ENCODE data around the gene YY1. TPM values are rescaled to one million over a fixed set of nuclear protein-coding genes. Genes with fewer than 3 reads are reported as not detected.
A peak's percentile ranks its signal among the peaks of the same experiment; 100 is the strongest.

The YY1 gene
- total RNA-seq, 6 experiments from 2014 or later: 24.4 to 52.5 (median 36.1) TPM

DNA sequence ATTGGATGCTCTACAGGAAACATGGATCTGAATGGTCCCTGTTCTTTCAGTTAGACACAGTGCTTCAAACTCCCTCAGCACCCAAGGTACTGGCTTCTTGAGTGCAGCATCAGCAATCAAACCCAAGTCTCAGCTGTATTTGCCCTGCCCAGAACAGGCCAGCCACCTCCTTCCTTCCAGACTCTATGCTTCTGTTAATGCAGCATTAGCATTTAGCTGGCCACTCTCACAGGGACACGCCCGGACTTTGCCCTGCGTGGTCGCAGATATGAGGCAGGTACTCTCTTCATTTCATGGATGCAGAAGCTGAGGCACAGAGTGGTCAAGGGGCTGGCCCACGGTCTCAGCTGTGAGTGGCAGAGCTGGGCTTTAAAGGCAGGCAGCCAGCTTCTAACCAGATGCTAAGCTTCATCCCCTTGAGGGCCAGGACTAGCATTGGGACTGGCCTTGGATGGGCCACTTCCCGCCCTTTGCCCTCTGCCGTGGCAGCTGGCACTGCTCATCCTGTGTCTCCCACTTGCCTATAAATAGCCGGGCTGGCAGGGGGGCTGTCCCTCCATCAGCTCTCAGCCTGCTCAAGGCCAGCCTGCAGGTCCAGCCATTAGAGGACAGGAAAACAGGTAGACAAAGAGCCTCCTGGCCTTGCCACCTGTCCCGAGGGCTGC, 82.7 kb downstream of the YY1 start:
- intact Hi-C loops (cut with DNase I): no loop called here
- Histone ChIP-seq H3K4me3 (no peak overlapping the region), H3K9me3 (no peaks in the 10 kb centered on the region), H3K4me1 (peaks cover 0 to 38% (median 12%) of the 10 kb centered on the region in 4 donors), H3K36me3 (peaks cover 0 to 13% (median 1%) of the 10 kb centered on the region in 4 donors), H3K27ac (peak overlapping the region in 2 of 3 donors; percentile 15 to 92), H3K27me3 (no peaks in the 10 kb centered on the region)
- ATAC-seq: peak; percentile 0 to 45 (median 22)
- 38% methylated on average over 2 of the region's 9 CpGs for WGBS (ENCODE audit: insufficient coverage, low coverage, low lambda C conversion rate, missing lambda C conversion rate)
- TF ChIP-seq, protein P1, sequence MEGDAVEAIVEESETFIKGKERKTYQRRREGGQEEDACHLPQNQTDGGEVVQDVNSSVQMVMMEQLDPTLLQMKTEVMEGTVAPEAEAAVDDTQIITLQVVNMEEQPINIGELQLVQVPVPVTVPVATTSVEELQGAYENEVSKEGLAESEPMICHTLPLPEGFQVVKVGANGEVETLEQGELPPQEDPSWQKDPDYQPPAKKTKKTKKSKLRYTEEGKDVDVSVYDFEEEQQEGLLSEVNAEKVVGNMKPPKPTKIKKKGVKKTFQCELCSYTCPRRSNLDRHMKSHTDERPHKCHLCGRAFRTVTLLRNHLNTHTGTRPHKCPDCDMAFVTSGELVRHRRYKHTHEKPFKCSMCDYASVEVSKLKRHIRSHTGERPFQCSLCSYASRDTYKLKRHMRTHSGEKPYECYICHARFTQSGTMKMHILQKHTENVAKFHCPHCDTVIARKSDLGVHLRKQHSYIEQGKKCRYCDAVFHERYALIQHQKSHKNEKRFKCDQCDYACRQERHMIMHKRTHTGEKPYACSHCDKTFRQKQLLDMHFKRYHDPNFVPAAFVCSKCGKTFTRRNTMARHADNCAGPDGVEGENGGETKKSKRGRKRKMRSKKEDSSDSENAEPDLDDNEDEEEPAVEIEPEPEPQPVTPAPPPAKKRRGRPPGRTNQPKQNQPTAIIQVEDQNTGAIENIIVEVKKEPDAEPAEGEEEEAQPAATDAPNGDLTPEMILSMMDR (IDR thresholded peaks at IDR 0.05): no peak
- no peak for TF ChIP-seq POLR2A (IDR thresholded peaks at IDR 0.05)
- DNase-seq: peak; percentile 63 to 83 (median 76)

DNA sequence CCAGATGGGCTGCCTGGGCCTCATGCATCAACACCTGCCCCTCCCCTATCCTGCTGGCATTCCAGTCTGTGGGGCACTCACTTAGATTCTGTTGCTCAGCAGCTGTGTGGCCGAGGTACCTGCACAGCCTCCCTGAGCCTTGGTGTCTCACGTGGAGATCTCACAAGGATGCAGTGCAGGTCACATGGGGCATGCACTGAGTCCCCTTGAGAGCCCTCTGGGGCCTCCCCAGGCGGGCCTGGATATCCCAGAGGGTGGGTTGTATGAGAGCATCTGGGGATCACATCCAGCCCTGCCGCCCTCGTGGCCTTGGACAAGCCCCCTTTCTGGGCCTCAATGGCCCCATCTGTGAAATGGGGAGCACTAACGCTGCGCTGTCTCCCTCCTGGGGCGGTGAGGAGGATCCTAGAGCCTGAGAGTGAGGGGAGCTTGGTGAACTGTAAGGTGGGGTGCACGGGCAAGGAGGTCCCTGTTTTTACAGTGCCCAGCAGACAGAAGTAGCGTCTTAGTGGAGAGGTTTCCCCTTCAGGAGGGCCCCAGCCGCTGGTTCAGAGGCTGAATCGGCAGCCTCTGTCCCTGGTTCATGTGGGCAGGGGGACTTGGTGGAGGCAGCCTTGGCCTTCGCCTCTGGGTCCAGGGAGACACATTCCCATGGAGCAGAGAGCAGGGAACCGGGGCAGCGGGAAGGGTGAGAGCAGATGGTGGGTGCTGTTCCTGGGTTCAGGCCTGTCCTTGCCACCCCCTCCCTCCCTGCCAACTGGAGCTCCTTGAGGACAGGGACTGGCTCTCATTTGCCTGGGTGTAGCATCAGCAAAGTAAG, 83.4 kb downstream of the YY1 start:
- Histone ChIP-seq H3K4me1 (peaks cover 0 to 45% (median 12%) of the 10 kb centered on the region in 4 donors), H3K27ac (peak overlapping the region; percentile 50 to 92 (median 78)), H3K36me3 (peaks cover 0 to 20% (median 2%) of the 10 kb centered on the region in 4 donors), H3K4me3 (peak overlapping the region in 2 of 3 donors; percentile 71 to 87), H3K27me3 (no peaks in the 10 kb centered on the region), H3K9me3 (no peaks in the 10 kb centered on the region)
- TF ChIP-seq POLR2A (IDR thresholded peaks at IDR 0.05): no peak
- TF ChIP-seq, protein P1 (IDR thresholded peaks at IDR 0.05): no peak
- 51% methylated on average over 5 of the region's 15 CpGs for WGBS (ENCODE audit: insufficient coverage, low coverage, low lambda C conversion rate, missing lambda C conversion rate)
- intact Hi-C loops (cut with DNase I): no loop called here
- DNase-seq (no peak), ATAC-seq (no peak)

DNA sequence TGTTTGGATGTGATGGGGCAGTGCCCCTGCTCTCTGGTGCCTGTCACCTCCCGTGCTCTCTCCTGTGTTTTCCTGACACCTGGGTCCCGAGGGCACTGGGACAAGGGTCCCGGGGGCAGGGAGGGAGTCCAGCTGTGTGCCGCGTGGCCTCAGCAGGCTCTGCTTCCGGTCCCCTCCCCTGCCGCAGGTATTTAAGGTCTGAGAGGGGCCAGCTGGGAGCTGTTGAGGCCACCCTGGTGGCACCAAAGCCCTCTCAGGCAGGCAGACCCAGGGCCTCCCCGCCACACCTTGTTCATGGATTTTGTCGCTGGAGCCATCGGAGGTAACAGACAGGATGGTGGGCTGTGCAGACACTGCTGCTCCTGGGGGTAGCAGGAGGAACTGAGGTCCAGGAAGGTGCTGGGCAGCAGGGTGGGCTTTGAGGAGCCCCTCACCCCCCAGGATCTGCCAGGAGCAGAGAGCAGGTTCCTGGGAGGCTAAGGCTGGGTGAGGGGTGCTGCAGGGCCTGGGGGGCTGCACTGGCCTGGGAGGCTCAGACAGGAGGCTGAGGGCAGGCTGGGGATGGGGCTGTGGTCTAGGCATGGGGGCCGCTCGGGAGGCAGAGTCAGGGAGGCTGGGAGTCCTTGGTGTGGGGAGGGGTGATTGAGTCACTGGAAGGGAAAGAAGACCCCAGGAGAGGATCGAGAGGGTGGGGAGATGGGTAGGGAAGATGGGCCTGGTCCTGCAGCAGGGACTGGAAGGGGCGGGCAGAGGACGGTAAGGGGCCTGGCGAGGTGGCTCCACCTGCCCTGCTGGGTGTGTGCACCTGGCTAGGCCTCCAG, 84.4 kb downstream of the YY1 start, which contains the start of gene SLC25A47:
SLC25A47 (plus strand) TSS at position 219 of the 821 bp plus-strand sequence; CDS start at position 295, 76 bp downstream.
- ATAC-seq (peak; percentile 51 to 82 (median 62)), DNase-seq (peak; percentile 81 to 96 (median 94))
- Histone ChIP-seq H3K27me3 (no peaks in the 10 kb centered on the region), H3K4me1 (peaks cover 0 to 55% (median 12%) of the 10 kb centered on the region in 4 donors), H3K4me3 (peak within 1 kb of the TSS; percentile 37 to 87 (median 71)), H3K36me3 (peaks cover 0 to 28% (median 6%) of the 10 kb centered on the region in 4 donors), H3K27ac (peak within 1 kb of the TSS; percentile 50 to 92 (median 78)), H3K9me3 (no peaks in the 10 kb centered on the region)
- whole genome bisulfite sequencing (ENCODE audit: insufficient coverage, low coverage, low lambda C conversion rate, missing lambda C conversion rate): 39% methylated on average over 4 of the region's 16 CpGs
- TF ChIP-seq, protein P1 (IDR thresholded peaks at IDR 0.05): no peak
- peak; percentile 98 for TF ChIP-seq POLR2A (IDR thresholded peaks at IDR 0.05)
- intact Hi-C loops (cut with DNase I): no loop called here

DNA sequence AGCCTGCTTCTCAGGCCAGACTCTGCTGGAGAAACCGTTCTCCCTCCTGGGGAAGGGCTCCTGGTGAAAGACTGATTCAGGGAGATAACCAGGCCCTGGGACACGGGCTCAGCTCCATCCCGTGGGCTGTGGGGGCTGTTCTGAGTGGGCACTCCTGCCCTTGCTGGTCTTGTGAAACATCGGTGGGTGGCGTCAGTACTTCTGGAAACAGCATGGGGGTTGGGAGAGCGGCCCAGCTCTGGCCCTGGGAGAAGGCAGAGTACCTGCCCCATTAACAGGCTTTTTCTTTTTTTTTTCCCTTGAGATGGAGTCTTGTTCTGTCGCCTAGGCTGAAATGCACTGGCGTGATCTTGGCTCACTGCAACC, 85.0 kb downstream of the YY1 start:
- peak overlapping the region; percentile 50 to 92 (median 78) for H3K27ac ChIP-seq
- ATAC-seq: peak; percentile 23 to 52 (median 47)
- TF ChIP-seq, protein P1 (IDR thresholded peaks at IDR 0.05): no peak
- TF ChIP-seq POLR2A (IDR thresholded peaks at IDR 0.05): no peak
- H3K4me3 ChIP-seq: peak overlapping the region; percentile 37 to 87 (median 71)
- intact Hi-C loops (cut with DNase I): no loop called here
- H3K36me3 ChIP-seq: peaks cover 0 to 34% (median 9%) of the 10 kb centered on the region in 4 donors
- peaks cover 0 to 60% (median 12%) of the 10 kb centered on the region in 4 donors for H3K4me1 ChIP-seq
- no peaks in the 10 kb centered on the region for H3K27me3 ChIP-seq
- no peaks in the 10 kb centered on the region for H3K9me3 ChIP-seq
- 17% methylated on average over 6 of the region's 8 CpGs for WGBS (ENCODE audit: insufficient coverage, low coverage, low lambda C conversion rate, missing lambda C conversion rate)
- peak; percentile 81 to 88 (median 88) for DNase-seq

All from right lobe of liver (tissue), 6 donors.